Smooth muscle cell (in vitro differentiated cells): Measurements from ENCODE around the gene SLC9C2. TPM values are rescaled to one million over a fixed set of nuclear protein-coding genes. Genes with fewer than 3 reads are reported as not detected.

ENCODE experiments used
- DNase-seq: peaks from one replicate; lab custom pipeline; 2025; ENCODE audit not compliant: unreplicated experiment; lab: John Stamatoyannopoulos, UW
- H2AFZ ChIP-seq: fragments of 200-600 bp; sonication (generic); 2 replicates; pipeline ENCODE4 v1.6.0; 2016; ENCODE audit warnings: antibody characterized with exemption, low read depth, mild to moderate bottlenecking
- H3F3A ChIP-seq: fragments of 200-600 bp; sonication (generic); 2 replicates; pipeline ENCODE4 v1.6.0; 2017; ENCODE audit warnings: antibody characterized with exemption, low read depth
- H3K27ac ChIP-seq: fragments of 200-600 bp; sonication (generic); 2 replicates; pipeline ENCODE4 v1.5.1; 2016; ENCODE audit warnings: low read depth, mild to moderate bottlenecking
- H3K27me3 ChIP-seq: fragments of 200-600 bp; sonication (generic); 2 replicates; pipeline ENCODE4 v1.6.1; 2016; ENCODE audit warnings: low read depth, mild to moderate bottlenecking
- H3K36me3 ChIP-seq: fragments of 200-600 bp; sonication (generic); 2 replicates; pipeline ENCODE4 v1.5.1; 2016; ENCODE audit warnings: low read depth
- H3K4me1 ChIP-seq: fragments of 200-600 bp; sonication (generic); 2 replicates; pipeline ENCODE4 v1.5.1; 2016; ENCODE audit warnings: low read depth
- H3K4me2 ChIP-seq: fragments of 200-600 bp; sonication (generic); 2 replicates; pipeline ENCODE4 v1.6.0; 2016; ENCODE audit warnings: mild to moderate bottlenecking
- H3K4me3 ChIP-seq: fragments of 200-600 bp; sonication (generic); 2 replicates; pipeline ENCODE4 v1.5.1; 2016; ENCODE audit warnings: mild to moderate bottlenecking
- H3K79me2 ChIP-seq: fragments of 200-600 bp; sonication (generic); 2 replicates; pipeline ENCODE4 v1.6.0; 2016; ENCODE audit warnings: low read depth, mild to moderate bottlenecking
- H3K9ac ChIP-seq: fragments of 200-600 bp; sonication (generic); 2 replicates; pipeline ENCODE4 v1.6.0; 2016; ENCODE audit warnings: low read depth
- H3K9me3 ChIP-seq: fragments of 200-600 bp; sonication (generic); replicated peaks from 2 replicates; pipeline ENCODE4 v1.5.1; 2016; ENCODE audit warnings: low read depth
- H4K20me1 ChIP-seq: fragments of 200-600 bp; sonication (generic); 2 replicates; pipeline ENCODE4 v1.6.0; 2016; ENCODE audit warnings: low read depth
- WGBS: methylation state at CpG from one replicate; pipeline ENCODE4 v1.1.7; 2016; ENCODE audit warnings: low lambda C conversion rate; 5-methylcytosine and 5-hydroxymethylcytosine counted together
- polyA plus RNA-seq: library from polyadenylated mRNA; unstranded; fragments of >200 nt; fragmentation: Nextera tagmentation; extraction: Ambion mirVana; gene quantifications from 2 replicates; pipeline ENCODE4 v1.2.1, GENCODE V29; 2016
- total RNA-seq: library from RNA; depleted of rRNA; stranded (reverse); fragments of >200 nt; gene quantifications from 2 replicates; pipeline ENCODE4 v1.2.3, GENCODE V29; 2014
- TF ChIP-seq, protein P1 (sequence below): fragments of 200-600 bp; sonication (generic); IDR thresholded peaks from 2 replicates; pipeline ENCODE4 v1.5.1; 2017; ENCODE audit warnings: borderline replicate concordance, mild to moderate bottlenecking, antibody characterized with exemption; ENCODE audit not compliant: insufficient read depth, poor library complexity, severe bottlenecking

SLC9C2 gene
- total and polyA plus RNA-seq, 2 experiments from 2014 or later = 0.35 TPM; not detected in 1

DNA sequence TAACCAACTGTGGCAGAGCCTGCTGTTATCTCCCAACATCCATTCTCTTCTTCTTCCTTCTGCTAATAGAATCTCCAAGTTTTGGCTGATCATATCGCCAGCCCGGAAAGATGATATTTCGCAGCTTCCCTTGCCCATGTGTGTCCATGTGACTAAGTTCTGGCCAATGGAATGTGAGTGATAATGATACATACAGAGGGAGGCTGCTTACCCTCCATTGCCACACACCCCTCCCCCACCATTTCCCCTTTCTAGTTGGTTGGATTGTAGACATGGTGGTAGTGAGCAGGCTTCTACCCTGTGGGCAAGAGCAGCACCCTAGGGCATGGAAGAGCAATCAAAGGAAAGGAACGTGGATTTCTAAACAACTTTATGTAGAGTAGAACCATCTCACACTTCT is 48.8 kb downstream of the SLC9C2 start:
- no peak overlapping the region for H3K27ac ChIP-seq
- H3K4me1 ChIP-seq = no peaks in the 10 kb centered on the region
- TF ChIP-seq, protein P1, sequence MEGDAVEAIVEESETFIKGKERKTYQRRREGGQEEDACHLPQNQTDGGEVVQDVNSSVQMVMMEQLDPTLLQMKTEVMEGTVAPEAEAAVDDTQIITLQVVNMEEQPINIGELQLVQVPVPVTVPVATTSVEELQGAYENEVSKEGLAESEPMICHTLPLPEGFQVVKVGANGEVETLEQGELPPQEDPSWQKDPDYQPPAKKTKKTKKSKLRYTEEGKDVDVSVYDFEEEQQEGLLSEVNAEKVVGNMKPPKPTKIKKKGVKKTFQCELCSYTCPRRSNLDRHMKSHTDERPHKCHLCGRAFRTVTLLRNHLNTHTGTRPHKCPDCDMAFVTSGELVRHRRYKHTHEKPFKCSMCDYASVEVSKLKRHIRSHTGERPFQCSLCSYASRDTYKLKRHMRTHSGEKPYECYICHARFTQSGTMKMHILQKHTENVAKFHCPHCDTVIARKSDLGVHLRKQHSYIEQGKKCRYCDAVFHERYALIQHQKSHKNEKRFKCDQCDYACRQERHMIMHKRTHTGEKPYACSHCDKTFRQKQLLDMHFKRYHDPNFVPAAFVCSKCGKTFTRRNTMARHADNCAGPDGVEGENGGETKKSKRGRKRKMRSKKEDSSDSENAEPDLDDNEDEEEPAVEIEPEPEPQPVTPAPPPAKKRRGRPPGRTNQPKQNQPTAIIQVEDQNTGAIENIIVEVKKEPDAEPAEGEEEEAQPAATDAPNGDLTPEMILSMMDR = no peak
- H3K9me3 ChIP-seq = no peaks in the 10 kb centered on the region
- no peak overlapping the region for H2AFZ ChIP-seq
- H3K4me2 ChIP-seq = no peak overlapping the region
- no peak overlapping the region for H3K9ac ChIP-seq
- no peaks in the 10 kb centered on the region for H3K36me3 ChIP-seq
- H4K20me1 ChIP-seq = no peaks in the 10 kb centered on the region
- no peaks in the 10 kb centered on the region for H3K27me3 ChIP-seq
- no peaks in the 10 kb centered on the region for H3K79me2 ChIP-seq
- H3K4me3 ChIP-seq = no peak overlapping the region
- H3F3A ChIP-seq = no peaks in the 10 kb centered on the region
- no peak for DNase-seq
- 88% methylated on average over 4 of the region's 4 CpGs for WGBS

DNA sequence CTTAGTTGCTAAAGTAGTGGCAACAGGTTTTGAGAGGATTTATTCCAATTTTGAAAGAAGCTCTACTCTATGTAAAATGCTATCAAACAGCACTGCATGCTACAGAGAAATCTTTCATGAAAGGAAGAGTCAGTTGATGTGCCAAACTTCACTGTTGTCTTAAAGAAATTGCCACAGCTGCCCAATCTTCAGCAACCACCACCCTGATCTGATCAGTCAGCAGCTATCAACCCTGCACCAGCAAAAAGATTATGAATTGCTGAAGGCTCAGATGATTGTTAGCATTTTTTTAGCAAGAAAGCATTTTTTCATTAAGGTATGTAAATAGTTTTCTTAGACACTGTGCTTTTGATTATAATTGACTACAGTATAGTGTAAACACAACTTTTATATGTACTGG is 49.6 kb downstream of the SLC9C2 start:
- Histone ChIP-seq H3K4me1 (peaks cover 3% of the 10 kb centered on the region), H3K4me2 (no peak overlapping the region), H3K27ac (no peak overlapping the region), H3K27me3 (no peaks in the 10 kb centered on the region), H4K20me1 (no peaks in the 10 kb centered on the region), H3F3A (no peaks in the 10 kb centered on the region), H2AFZ (no peak overlapping the region), H3K9me3 (no peaks in the 10 kb centered on the region), H3K4me3 (no peak overlapping the region), H3K36me3 (no peaks in the 10 kb centered on the region), H3K79me2 (no peaks in the 10 kb centered on the region), H3K9ac (no peak overlapping the region)
- no peak for DNase-seq
- TF ChIP-seq, protein P1 = no peak

DNA sequence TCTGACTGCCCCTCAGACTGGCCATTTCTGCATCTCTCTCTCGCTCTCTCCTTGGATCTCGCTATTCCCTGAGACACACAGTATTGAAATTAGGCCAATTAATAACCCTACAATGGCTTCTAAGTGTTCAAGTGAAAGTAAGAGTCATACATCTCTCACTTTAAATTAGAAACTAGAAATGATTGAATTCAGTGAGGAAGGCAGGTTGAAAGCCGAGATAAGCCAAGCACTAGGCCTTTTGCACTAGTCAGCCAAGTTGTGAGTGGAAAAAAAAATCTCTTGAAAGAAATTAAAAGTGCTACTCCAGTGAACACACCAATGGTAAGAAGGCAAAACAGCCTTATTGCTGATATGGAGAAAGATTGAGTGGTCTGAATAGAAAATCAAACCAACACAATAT is 51.2 kb downstream of the SLC9C2 start:
- no peaks in the 10 kb centered on the region for H3K79me2 ChIP-seq
- TF ChIP-seq, protein P1 = no peak
- H3K4me2 ChIP-seq = no peak overlapping the region
- H3K9ac ChIP-seq = no peak overlapping the region
- H3K36me3 ChIP-seq = no peaks in the 10 kb centered on the region
- peaks cover 9% of the 10 kb centered on the region for H3K4me1 ChIP-seq
- WGBS = over 99% methylated on average over 3 of the region's 3 CpGs
- no peaks in the 10 kb centered on the region for H3K27me3 ChIP-seq
- H3K27ac ChIP-seq = no peak overlapping the region
- no peak for DNase-seq
- H4K20me1 ChIP-seq = no peaks in the 10 kb centered on the region
- no peaks in the 10 kb centered on the region for H3F3A ChIP-seq
- no peak overlapping the region for H3K4me3 ChIP-seq
- H3K9me3 ChIP-seq = no peaks in the 10 kb centered on the region
- H2AFZ ChIP-seq = no peak overlapping the region

DNA sequence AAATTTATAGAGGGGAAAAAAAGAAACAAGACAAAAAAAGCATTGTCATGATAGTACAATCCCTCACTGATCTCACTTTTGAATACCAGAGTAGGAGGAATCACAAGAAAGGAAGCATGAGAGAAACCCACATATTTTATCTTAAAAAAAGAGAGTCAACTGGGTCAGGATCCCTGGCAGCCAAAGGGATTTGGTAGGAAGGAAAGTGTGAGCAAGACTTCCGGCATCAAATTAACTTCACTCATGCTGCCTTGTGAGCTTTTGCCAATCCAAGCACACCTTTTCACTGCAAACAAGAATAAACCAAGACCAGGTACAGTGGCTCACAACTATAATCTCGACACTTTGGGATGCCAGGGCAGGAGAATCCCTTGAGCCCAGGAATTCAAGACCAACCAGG is 53.1 kb downstream of the SLC9C2 start:
- H3F3A ChIP-seq = no peaks in the 10 kb centered on the region
- no peaks in the 10 kb centered on the region for H3K79me2 ChIP-seq
- no peaks in the 10 kb centered on the region for H4K20me1 ChIP-seq
- no peak overlapping the region for H3K27ac ChIP-seq
- H3K4me2 ChIP-seq = no peak overlapping the region
- no peaks in the 10 kb centered on the region for H3K9me3 ChIP-seq
- no peak overlapping the region for H3K4me3 ChIP-seq
- H3K9ac ChIP-seq = no peak overlapping the region
- H3K36me3 ChIP-seq = no peaks in the 10 kb centered on the region
- no peak for DNase-seq
- H3K27me3 ChIP-seq = no peaks in the 10 kb centered on the region
- peaks cover 9% of the 10 kb centered on the region for H3K4me1 ChIP-seq
- H2AFZ ChIP-seq = no peak overlapping the region
- TF ChIP-seq, protein P1 = no peak
- 86% methylated on average over 2 of the region's 2 CpGs for WGBS
